Choroid plexus epithelial cell (primary cell): ENCODE data around the gene IL17A.

Experiments
- DNase-seq: peaks from one replicate; pipeline ENCODE4 v3.0.0-alpha.2; 2010; ENCODE audit warnings: low read depth
- H3K4me3 ChIP-seq: 2 replicates; pipeline ENCODE4 v1.5.1; 2011; ENCODE audit warnings: low read depth, mild to moderate bottlenecking, control low read depth, low read length, moderate library complexity
- CTCF ChIP-seq: conservative IDR thresholded peaks from 2 replicates; pipeline ENCODE4 v1.5.1; 2011; ENCODE audit warnings: low read depth, mild to moderate bottlenecking, control low read depth, inconsistent platforms, low read length, moderate library complexity

IL17A gene

GRCh38 chr6:52233005-52233404 lies 46.8 kb downstream of the IL17A start:
- no peak for DNase-seq
- TF ChIP-seq CTCF = no peak
- no peak overlapping the region for H3K4me3 ChIP-seq

GRCh38 chr6:52233975-52234823 lies 48.0 kb downstream of the IL17A start:
- TF ChIP-seq CTCF = peak; percentile 61
- peak; percentile 56 for DNase-seq
- H3K4me3 ChIP-seq = no peak overlapping the region
